ENCODE measurements around the gene UPK1A.

GRCh38 chr19:35657904-35658700 is 8.2 kb upstream of the UPK1A start:
- no peak for TF ChIP-seq CTCF (IDR thresholded peaks at IDR 0.05; ENCODE audit: low read depth, low read length)
- no peak for TF ChIP-seq POLR2A (IDR thresholded peaks at IDR 0.05; ENCODE audit: extremely low read depth, insufficient read length)

Data from NB4 (cell line).